ENCODE results near the gene GHRH.

The GHRH gene

DNA sequence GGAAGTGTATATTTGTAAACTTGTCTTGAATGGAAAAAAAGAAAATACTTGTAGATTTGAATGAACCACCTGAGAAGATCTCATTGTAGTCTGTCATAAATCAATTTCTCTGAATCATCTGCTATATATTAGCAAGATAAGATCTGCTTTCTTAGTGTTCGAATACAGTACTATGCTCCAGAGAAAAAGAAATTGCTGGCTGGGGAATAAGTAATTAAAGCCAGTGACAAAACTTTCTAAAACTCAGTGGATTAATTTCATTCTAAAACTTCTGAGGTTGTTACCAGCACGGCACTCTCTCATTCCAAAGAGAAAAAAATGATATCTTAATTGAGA, 59.8 kb downstream of the GHRH start:
- no peak for DNase-seq

Measured in NCI-H526 treated with DMSO at 0.1 percent for 48 hours (cell line).